ENCODE data around the gene TADA1. TPM values are rescaled to one million over a fixed set of nuclear protein-coding genes. Genes with fewer than 3 reads are reported as not detected.
"Not testable (repeated sequence)": the region's sequence is repeated elsewhere in the genome, so short reads cannot be mapped to it uniquely, and the experiment has no call there.

The TADA1 gene
- total RNA-seq, 1 experiment from 2014 or later, result 13.9 TPM

- peak; percentile 50 to 64 for DNase-seq
These were observed 36.3 kb downstream of the TADA1 start for GRCh38 chr1:166839600-166840308.

GRCh38 chr1:166838766-166839599 is 37.1 kb downstream of the TADA1 start, which contains the start of gene POGK:
POGK (plus strand) TSS chr1:166839475; CDS start chr1:166840957, 1,482 bp downstream.
- Mint-ChIP-seq H3K36me3 (ENCODE audit: insufficient read depth, unreplicated experiment) (peaks cover 41% of the 10 kb centered on the region), H3K4me3 (ENCODE audit: unreplicated experiment) (peak within 1 kb of the TSS; percentile 78), H3K4me1 (ENCODE audit: low read depth, unreplicated experiment) (peaks cover 37% of the 10 kb centered on the region), H3K9me3 (ENCODE audit: unreplicated experiment) (no peaks in the 10 kb centered on the region), H3K27me3 (ENCODE audit: insufficient read depth, unreplicated experiment) (no peaks in the 10 kb centered on the region), H3K27ac (ENCODE audit: unreplicated experiment) (peak within 1 kb of the TSS; percentile 91)
- Histone ChIP-seq H3K36me3 (ENCODE audit: control insufficient read depth, insufficient read depth, low read length) (peaks cover 3% of the 10 kb centered on the region), H3K4me1 (peaks cover 40% of the 10 kb centered on the region), H3K9me3 (no peaks in the 10 kb centered on the region; the same call in 1 of the 2 replicates), H3K27me3 (replicated peaks; ENCODE audit: control insufficient read depth, insufficient read depth, low read length) (no peaks in the 10 kb centered on the region), H3K4me3 (ENCODE audit: low read depth, low read length) (peak within 1 kb of the TSS; percentile 83)
- intact Hi-C loops (cut with micrococcal nuclease; ENCODE audit: unreplicated experiment), result no loop called here
- no TSS peak for BruUV-seq (replicated peaks)
- DNase-seq, result peak; percentile 91 to 93
- ChIA-PET CTCF (interaction anchor here (0.7 to 1.1 kb wide), 2 partner anchors 37 to 71 kb away, joined by 3 read pairs; no protein-coding TSS in a partner anchor), POLR2A (interaction anchor here (0.6 to 3.1 kb wide), 6 partner anchors 13 to 406 kb away, joined by 3 to 17 read pairs (median 3); partner anchors contain the start of genes POU2F1 and TADA1)
- TF ChIP-seq CTCF (IDR thresholded peaks at IDR 0.05; ENCODE audit: insufficient read depth in 1 of 2, low read depth in 1 of 2, low read length in 1 of 2, severe bottlenecking in 1 of 2, unreplicated experiment in 1 of 2), result no peak

More at GRCh38 chr1:166839600-166840308, 36.3 kb downstream of the TADA1 start:
- peak in 1 of 2 experiments; percentile 5 for TF ChIP-seq CTCF (IDR thresholded peaks at IDR 0.05; ENCODE audit: insufficient read depth in 1 of 2, low read depth in 1 of 2, low read length in 1 of 2, severe bottlenecking in 1 of 2, unreplicated experiment in 1 of 2)
- Histone ChIP-seq H3K27me3 (replicated peaks; ENCODE audit: control insufficient read depth, insufficient read depth, low read length) (no peaks in the 10 kb centered on the region), H3K36me3 (ENCODE audit: control insufficient read depth, insufficient read depth, low read length) (peaks cover 3% of the 10 kb centered on the region), H3K4me3 (ENCODE audit: low read depth, low read length) (peak overlapping the region; percentile 83), H3K4me1 (peaks cover 45% of the 10 kb centered on the region), H3K9me3 (no peaks in the 10 kb centered on the region)
- peak overlapping the region; percentile 91 for H3K27ac Mint-ChIP-seq (ENCODE audit: unreplicated experiment)
- peaks cover 45% of the 10 kb centered on the region for H3K4me1 Mint-ChIP-seq (ENCODE audit: low read depth, unreplicated experiment)
- H3K4me3 Mint-ChIP-seq (ENCODE audit: unreplicated experiment), result peak overlapping the region; percentile 78
- no peaks in the 10 kb centered on the region for H3K9me3 Mint-ChIP-seq (ENCODE audit: unreplicated experiment)
- no TSS peak for BruUV-seq (replicated peaks)
- intact Hi-C loops (cut with micrococcal nuclease; ENCODE audit: unreplicated experiment), result loop anchor here (1.0 kb wide), 1 partner anchor 37 kb away; the partner anchor contains the start of gene TADA1
- ChIA-PET POLR2A (interaction anchor here (0.5 to 3.1 kb wide), 6 partner anchors 12 to 380 kb away, joined by 3 to 17 read pairs (median 5); partner anchors contain the start of genes POU2F1 and TADA1), CTCF (interaction anchor here (1.1 kb wide), 1 partner anchor 71 kb away, joined by 3 read pairs; no protein-coding TSS in a partner anchor)
- H3K36me3 Mint-ChIP-seq (ENCODE audit: insufficient read depth, unreplicated experiment), result peaks cover 49% of the 10 kb centered on the region
- H3K27me3 Mint-ChIP-seq (ENCODE audit: insufficient read depth, unreplicated experiment), result no peaks in the 10 kb centered on the region

- CTCF ChIA-PET, result no interaction called here
- peaks cover 1% of the 10 kb centered on the region; the same call in 1 of the 2 replicates for H3K27me3 ChIP-seq (replicated peaks; ENCODE audit: control insufficient read depth, insufficient read depth, low read length)
- Mint-ChIP-seq H3K36me3 (ENCODE audit: insufficient read depth, unreplicated experiment) (peaks cover 21% of the 10 kb centered on the region), H3K27me3 (ENCODE audit: insufficient read depth, unreplicated experiment) (peaks cover 3% of the 10 kb centered on the region), H3K4me3 (ENCODE audit: unreplicated experiment) (no peak overlapping the region), H3K4me1 (ENCODE audit: low read depth, unreplicated experiment) (peaks cover 23% of the 10 kb centered on the region), H3K9me3 (ENCODE audit: unreplicated experiment) (peaks cover 7% of the 10 kb centered on the region), H3K27ac (ENCODE audit: unreplicated experiment) (no peak overlapping the region)
- H3K4me3 ChIP-seq (ENCODE audit: low read depth, low read length), result no peak overlapping the region
- no peak for TF ChIP-seq CTCF (IDR thresholded peaks at IDR 0.05; ENCODE audit: insufficient read depth in 1 of 2, low read depth in 1 of 2, low read length in 1 of 2, severe bottlenecking in 1 of 2, unreplicated experiment in 1 of 2)
- DNase-seq, result no peak
- BruUV-seq (replicated peaks), result no TSS peak
- POLR2A ChIA-PET, result interaction anchor here (0.6 kb wide), 1 partner anchor 38 kb away, joined by 3 read pairs; no protein-coding TSS in a partner anchor
- no peaks in the 10 kb centered on the region; the same call in 1 of the 2 replicates for H3K9me3 ChIP-seq
- intact Hi-C loops (cut with micrococcal nuclease; ENCODE audit: unreplicated experiment), result no loop called here
- H3K4me1 ChIP-seq, result peaks cover 24% of the 10 kb centered on the region
- H3K36me3 ChIP-seq (ENCODE audit: control insufficient read depth, insufficient read depth, low read length), result peaks cover 1% of the 10 kb centered on the region
These were observed 39.3 kb downstream of the TADA1 start for GRCh38 chr1:166836733-166837132.

- H3K27me3 Mint-ChIP-seq (ENCODE audit: insufficient read depth, unreplicated experiment); POLR2A ChIA-PET; H3K27me3 ChIP-seq (replicated peaks; ENCODE audit: control insufficient read depth, insufficient read depth, low read length); BruUV-seq (replicated peaks); intact Hi-C loops (cut with micrococcal nuclease; ENCODE audit: unreplicated experiment); H3K36me3 ChIP-seq (ENCODE audit: control insufficient read depth, insufficient read depth, low read length); H3K4me1 ChIP-seq; H3K4me3 Mint-ChIP-seq (ENCODE audit: unreplicated experiment); H3K9me3 ChIP-seq; H3K27ac Mint-ChIP-seq (ENCODE audit: unreplicated experiment); H3K36me3 Mint-ChIP-seq (ENCODE audit: insufficient read depth, unreplicated experiment); H3K4me3 ChIP-seq (ENCODE audit: low read depth, low read length); DNase-seq; H3K4me1 Mint-ChIP-seq (ENCODE audit: low read depth, unreplicated experiment); CTCF ChIA-PET: not testable (repeated sequence)
- H3K9me3 Mint-ChIP-seq (ENCODE audit: unreplicated experiment), result peaks cover 35% of the 10 kb centered on the region
These were observed 46.3 kb downstream of the TADA1 start for GRCh38 chr1:166829762-166830161.
